GM18502 (cell line): ENCODE measurements around the gene PRSS21.

Experiments
- ATAC-seq: cut with Tn5 transposase; IDR thresholded peaks from one replicate; pipeline ENCODE4 v1.9.1; 2021; ENCODE audit warnings: mild to moderate bottlenecking; ENCODE audit not compliant: unreplicated experiment, poor library complexity

PRSS21 gene

GRCh38 chr16:2858245-2859025 lies 41.4 kb downstream of the PRSS21 start:
- ATAC-seq: no peak

- ATAC-seq: no peak
These were observed 42.7 kb downstream of the PRSS21 start for GRCh38 chr16:2859686-2860265.

GRCh38 chr16:2860826-2861567 lies 44.0 kb downstream of the PRSS21 start:
- ATAC-seq: no peak

- no peak for ATAC-seq
These were observed 48.6 kb downstream of the PRSS21 start for GRCh38 chr16:2865651-2866050.

- no peak for ATAC-seq
These were observed 49.4 kb downstream of the PRSS21 start for GRCh38 chr16:2866431-2866830.

- no peak for ATAC-seq
These were observed 50.6 kb downstream of the PRSS21 start for GRCh38 chr16:2867661-2867986.

- ATAC-seq: peak; percentile 92
These were observed 51.2 kb downstream of the PRSS21 start for GRCh38 chr16:2867987-2868789.
